Peyer's patch (tissue), 4 donors: Measurements from ENCODE around the gene IFNA10. TPM values are rescaled to one million over a fixed set of nuclear protein-coding genes. Genes with fewer than 3 reads are reported as not detected.
A peak's percentile ranks its signal among the peaks of the same experiment; 100 is the strongest.
"Not testable (repeated sequence)": the region's sequence is repeated elsewhere in the genome, so short reads cannot be mapped to it uniquely, and the experiment has no call there.

Experiments used
- DNase-seq, 3 donors: peaks; one replicate each; pipeline ENCODE4 v3.0.0-alpha.2; 2017 to 2019
- H3K27ac ChIP-seq, 4 donors: fragments of 200-600 bp; sonication (generic); one replicate each; pipeline ENCODE4 v1.5.1; 2016 to 2019
- H3K27me3 ChIP-seq, 2 donors: fragments of 200-600 bp; sonication (generic); one replicate each; pipeline ENCODE4 v1.5.1; 2019
- H3K36me3 ChIP-seq, 3 donors: fragments of 200-600 bp; sonication (generic); one replicate each; pipeline ENCODE4 v1.5.1; 2016 to 2019
- H3K4me1 ChIP-seq, 4 donors: fragments of 200-600 bp; sonication (generic); one replicate each; pipeline ENCODE4 v1.5.1; 2016 to 2019
- H3K4me3 ChIP-seq, 4 donors: fragments of 200-600 bp; sonication (generic); 1 replicate in 3 of 4; 2 replicates in 1 of 4; pipeline ENCODE4 v1.5.1; 2016 to 2019; ENCODE audit warnings: mild to moderate bottlenecking in 1 of 4
- H3K9me3 ChIP-seq, 4 donors: fragments of 200-600 bp; sonication (generic); one replicate each; pipeline ENCODE4 v1.5.1; 2016 to 2019; ENCODE audit warnings: mild to moderate bottlenecking in 1 of 4
- POLR2A ChIP-seq, 2 donors: fragments of 450-650 bp; IDR thresholded peaks; one replicate each; pipeline ENCODE4 v1.5.1; 2017; ENCODE audit warnings: antibody characterized with exemption in 2 of 2, mild to moderate bottlenecking in 2 of 2, moderate library complexity in 2 of 2
- total RNA-seq, 4 donors: library from RNA; depleted of rRNA; stranded (reverse); fragments of >200 nt; gene quantifications; one replicate each; pipeline ENCODE4 v1.1.0, GENCODE V29; 2016
- TF ChIP-seq, protein P1 (sequence below), 6 experiments: fragments of 450-650 bp in 4 of 6; fragments of 200-600 bp in 2 of 6; sonication (generic) in 1 of 6; IDR thresholded peaks; one replicate each; pipeline ENCODE4 v1.5.1; 2017 to 2019; ENCODE audit warnings: antibody characterized with exemption in 6 of 6, mild to moderate bottlenecking in 3 of 6, moderate library complexity in 1 of 6

IFNA10 gene
- total RNA-seq, 4 donors from 2014 or later: not detected

DNA sequence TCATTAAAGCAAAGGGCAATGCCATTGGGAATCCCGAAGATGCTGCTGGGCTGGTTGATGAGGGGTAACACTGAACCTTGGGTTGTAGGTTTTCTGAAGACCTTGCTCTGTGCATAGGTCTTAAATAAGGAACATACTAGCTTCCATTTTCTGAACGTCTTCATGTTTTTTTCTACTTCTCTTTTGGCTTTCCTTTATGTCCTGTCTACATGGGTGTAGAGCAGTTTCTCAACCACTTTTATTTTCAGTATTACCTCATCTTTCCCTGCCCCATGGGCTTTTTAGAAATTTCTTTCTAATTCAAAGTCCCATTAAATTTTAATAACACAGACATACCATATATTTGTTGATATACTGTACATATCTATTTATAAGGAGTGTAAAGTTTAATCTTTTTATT, 33.0 kb upstream of the IFNA10 start, which contains the start of gene IFNA14:
Gene IFNA14, minus strand, starts transcription at position 95 of the 400 bp plus-strand sequence. Its CDS starts 70 bp downstream, at position 25.
- H3K27me3 ChIP-seq: no peaks in the 10 kb centered on the region
- H3K36me3 ChIP-seq: no peaks in the 10 kb centered on the region
- H3K9me3 ChIP-seq: no peaks in the 10 kb centered on the region
- H3K4me1 ChIP-seq: no peaks in the 10 kb centered on the region
- H3K27ac ChIP-seq: no peak within 1 kb of the TSS
- no peak within 1 kb of the TSS for H3K4me3 ChIP-seq
- TF ChIP-seq, protein P1, sequence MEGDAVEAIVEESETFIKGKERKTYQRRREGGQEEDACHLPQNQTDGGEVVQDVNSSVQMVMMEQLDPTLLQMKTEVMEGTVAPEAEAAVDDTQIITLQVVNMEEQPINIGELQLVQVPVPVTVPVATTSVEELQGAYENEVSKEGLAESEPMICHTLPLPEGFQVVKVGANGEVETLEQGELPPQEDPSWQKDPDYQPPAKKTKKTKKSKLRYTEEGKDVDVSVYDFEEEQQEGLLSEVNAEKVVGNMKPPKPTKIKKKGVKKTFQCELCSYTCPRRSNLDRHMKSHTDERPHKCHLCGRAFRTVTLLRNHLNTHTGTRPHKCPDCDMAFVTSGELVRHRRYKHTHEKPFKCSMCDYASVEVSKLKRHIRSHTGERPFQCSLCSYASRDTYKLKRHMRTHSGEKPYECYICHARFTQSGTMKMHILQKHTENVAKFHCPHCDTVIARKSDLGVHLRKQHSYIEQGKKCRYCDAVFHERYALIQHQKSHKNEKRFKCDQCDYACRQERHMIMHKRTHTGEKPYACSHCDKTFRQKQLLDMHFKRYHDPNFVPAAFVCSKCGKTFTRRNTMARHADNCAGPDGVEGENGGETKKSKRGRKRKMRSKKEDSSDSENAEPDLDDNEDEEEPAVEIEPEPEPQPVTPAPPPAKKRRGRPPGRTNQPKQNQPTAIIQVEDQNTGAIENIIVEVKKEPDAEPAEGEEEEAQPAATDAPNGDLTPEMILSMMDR (IDR thresholded peaks at IDR 0.05): no peak
- no peak for TF ChIP-seq POLR2A (IDR thresholded peaks at IDR 0.05)
- no peak for DNase-seq

DNA sequence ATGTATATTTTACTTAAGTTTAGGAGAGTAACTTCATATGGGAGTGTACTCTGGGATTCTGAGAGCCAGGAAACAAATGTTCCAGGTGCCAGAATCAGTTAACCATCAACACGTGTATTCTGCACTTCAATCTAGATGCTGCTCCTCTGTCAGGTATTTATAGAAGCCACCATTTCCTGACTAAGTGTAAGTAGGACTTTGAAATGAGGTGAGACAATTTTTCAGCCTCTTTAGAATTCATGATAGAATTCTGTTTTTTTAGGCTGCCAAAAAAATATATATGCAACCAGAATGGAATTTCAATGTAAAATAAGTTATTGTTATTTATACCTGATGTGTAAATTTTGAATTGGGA, 29.4 kb upstream of the IFNA10 start:
- not testable (repeated sequence) for H3K4me3 ChIP-seq, H3K9me3 ChIP-seq, DNase-seq, H3K27ac ChIP-seq, H3K27me3 ChIP-seq, H3K4me1 ChIP-seq, H3K36me3 ChIP-seq

DNA sequence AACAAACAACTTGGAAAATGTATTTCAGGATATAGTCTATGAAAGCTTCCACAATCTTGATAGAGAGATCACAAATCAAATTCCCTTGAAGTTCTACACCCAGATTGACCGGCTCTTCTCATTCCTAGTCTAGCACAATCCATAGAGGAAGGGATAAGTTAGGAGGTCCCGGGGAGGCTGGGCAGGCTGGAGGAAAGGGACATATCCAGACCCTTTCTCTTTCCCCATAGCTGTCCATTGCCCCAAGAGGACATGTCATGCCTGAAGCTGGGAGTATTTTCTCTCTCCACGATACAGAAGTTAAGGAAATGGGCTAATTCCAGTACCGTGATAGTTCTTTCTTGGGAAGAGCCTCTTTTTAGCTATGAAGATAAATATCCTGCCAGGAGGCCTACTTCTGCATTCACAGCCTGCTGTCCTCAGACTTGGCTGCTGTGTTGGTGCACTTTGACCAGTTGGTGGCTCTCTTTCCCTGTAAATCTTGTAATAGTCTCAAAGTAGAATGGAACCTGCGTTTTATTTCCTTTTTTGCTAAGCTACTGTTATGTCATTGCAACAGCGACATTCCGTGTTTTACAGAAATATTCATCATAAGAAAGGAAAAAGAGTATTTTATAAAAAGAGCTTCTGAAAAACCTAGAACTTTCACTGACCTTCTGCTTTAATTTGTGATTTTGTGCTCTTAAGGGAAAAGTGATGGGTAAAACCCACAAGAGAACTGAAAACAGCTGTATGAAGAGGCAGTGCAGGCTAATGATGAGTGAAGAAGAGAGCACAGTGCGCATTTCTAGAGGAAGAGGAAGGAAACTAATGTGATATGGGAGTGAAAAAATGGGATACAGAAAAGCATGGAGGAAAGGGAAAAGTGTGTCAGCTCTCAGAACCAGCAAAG, 28.8 kb upstream of the IFNA10 start:
- not testable (repeated sequence) for H3K4me3 ChIP-seq, H3K27ac ChIP-seq, H3K27me3 ChIP-seq, H3K36me3 ChIP-seq, H3K4me1 ChIP-seq, H3K9me3 ChIP-seq
- DNase-seq: peak in 1 of 3 donors; percentile 52
- TF ChIP-seq, protein P1 (IDR thresholded peaks at IDR 0.05): peak in 4 of 6 experiments; percentile 35 to 45 (median 38)

DNA sequence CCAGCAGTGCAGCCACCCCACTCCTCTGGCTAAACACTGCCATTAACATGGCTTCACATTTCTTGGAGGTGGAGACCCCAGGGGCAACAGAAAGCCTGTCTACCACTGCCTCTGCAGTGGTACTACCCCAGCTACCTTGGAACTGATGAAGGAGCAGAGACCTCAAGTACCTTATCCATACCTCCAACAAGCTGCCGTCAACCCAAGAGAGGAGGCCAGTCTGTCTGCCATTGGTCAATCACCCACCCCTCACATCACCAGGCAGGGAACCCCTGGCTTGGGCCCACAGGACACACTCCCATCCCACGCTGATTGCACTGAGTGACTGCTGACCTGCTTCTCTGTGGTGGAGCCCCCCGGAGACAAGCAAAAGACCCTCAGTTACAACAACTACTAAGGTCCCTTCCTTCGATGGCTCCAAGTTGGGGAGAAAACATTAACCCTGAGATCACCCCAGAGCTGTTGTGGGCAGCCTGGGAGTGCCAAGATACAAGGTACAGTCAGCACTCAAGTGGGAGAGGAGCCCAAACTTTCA, 27.3 kb upstream of the IFNA10 start:
- no peak for TF ChIP-seq POLR2A (IDR thresholded peaks at IDR 0.05)
- TF ChIP-seq, protein P1 (IDR thresholded peaks at IDR 0.05): no peak
- DNase-seq: no peak
- no peaks in the 10 kb centered on the region for H3K9me3 ChIP-seq
- no peaks in the 10 kb centered on the region for H3K27me3 ChIP-seq
- H3K4me1 ChIP-seq: no peaks in the 10 kb centered on the region
- H3K36me3 ChIP-seq: no peaks in the 10 kb centered on the region
- H3K4me3 ChIP-seq: no peak overlapping the region
- H3K27ac ChIP-seq: no peak overlapping the region

DNA sequence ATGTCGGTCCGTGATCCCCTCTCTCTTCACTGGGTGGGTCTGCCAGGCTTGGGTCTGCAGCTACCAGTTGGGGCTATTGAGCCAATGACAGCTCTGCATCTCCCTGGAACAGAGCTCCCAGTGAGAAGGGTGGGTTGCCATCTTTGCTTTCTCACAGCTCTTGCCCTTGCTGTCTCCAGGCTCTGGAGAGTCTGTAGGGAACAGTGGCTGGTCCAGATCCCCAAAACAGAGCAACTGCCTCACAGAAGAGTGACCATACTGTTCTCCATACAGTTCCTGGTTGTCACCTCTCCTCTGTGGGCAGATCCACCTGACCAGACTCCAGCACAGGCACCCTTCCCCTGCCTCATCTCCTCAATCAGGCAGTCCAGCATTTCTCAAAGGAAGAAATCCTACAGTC, 26.3 kb upstream of the IFNA10 start:
- H3K4me1 ChIP-seq: no peaks in the 10 kb centered on the region
- H3K27me3 ChIP-seq: no peaks in the 10 kb centered on the region
- TF ChIP-seq, protein P1 (IDR thresholded peaks at IDR 0.05): no peak
- TF ChIP-seq POLR2A (IDR thresholded peaks at IDR 0.05): no peak

DNA sequence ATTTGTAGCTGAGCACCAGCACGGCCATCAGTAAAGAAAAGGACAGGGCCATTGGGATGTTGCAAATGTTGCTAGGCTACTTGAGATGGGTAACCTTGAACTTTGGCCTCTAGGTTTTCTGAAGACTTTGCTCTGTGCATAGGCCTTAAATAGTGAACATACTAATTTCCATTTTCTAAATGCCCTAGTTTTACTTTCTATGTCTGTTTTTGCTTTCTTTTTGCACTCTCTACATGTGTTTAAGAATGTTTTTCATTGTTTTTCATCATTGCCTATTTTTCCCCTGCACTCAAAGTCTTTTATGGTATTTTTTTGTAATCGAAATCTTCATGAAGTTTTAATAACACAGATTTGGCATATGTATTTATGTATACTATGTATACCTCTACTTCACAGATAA, 21.2 kb upstream of the IFNA10 start, which contains the start of gene IFNA17:
Gene IFNA17, minus strand, starts transcription at position 101 of the 400 bp plus-strand sequence. Its CDS starts 49 bp downstream, at position 52.
- TF ChIP-seq, protein P1 (IDR thresholded peaks at IDR 0.05): no peak
- no peak for TF ChIP-seq POLR2A (IDR thresholded peaks at IDR 0.05)
- Histone ChIP-seq H3K36me3 (no peaks in the 10 kb centered on the region), H3K4me3 (no peak within 1 kb of the TSS), H3K27me3 (no peaks in the 10 kb centered on the region), H3K27ac (no peak within 1 kb of the TSS), H3K9me3 (no peaks in the 10 kb centered on the region), H3K4me1 (no peaks in the 10 kb centered on the region)
- no peak for DNase-seq

More for the DNA sequence above, 26.3 kb upstream of the IFNA10 start:
- no peak for DNase-seq
- H3K27ac ChIP-seq: no peak overlapping the region
- H3K36me3 ChIP-seq: no peaks in the 10 kb centered on the region
- no peak overlapping the region for H3K4me3 ChIP-seq
- no peaks in the 10 kb centered on the region for H3K9me3 ChIP-seq

DNA sequence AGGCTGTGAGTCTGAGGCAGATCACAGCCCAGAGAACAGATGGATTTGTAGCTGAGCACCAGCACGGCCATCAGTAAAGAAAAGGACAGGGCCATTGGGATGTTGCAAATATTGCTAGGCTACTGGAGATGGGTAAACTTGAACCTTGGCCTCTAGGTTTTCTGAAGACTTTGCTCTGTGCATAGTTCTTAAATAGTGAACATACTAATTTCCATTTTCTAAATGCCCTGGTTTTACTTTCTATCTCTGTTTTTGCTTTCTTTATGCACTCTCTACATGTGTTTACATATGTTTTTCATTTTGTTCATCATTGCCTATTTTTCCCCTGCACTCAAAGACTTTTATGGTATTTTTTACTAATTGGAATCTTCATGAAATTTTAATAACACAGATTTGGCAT, 10.3 kb upstream of the IFNA10 start, which contains the start of gene IFNA16:
Gene IFNA16, minus strand, starts transcription at position 101 of the 400 bp plus-strand sequence. Its CDS starts 6 bp downstream, at position 95.
- not testable (repeated sequence) for H3K9me3 ChIP-seq, DNase-seq, H3K4me1 ChIP-seq, H3K27me3 ChIP-seq, H3K27ac ChIP-seq, H3K36me3 ChIP-seq, H3K4me3 ChIP-seq
